Endothelial cell of umbilical vein (primary cell): ENCODE data around the gene ELOB. TPM values are rescaled to one million over a fixed set of nuclear protein-coding genes. Genes with fewer than 3 reads are reported as not detected.

Experiments
- BruUV-seq: library from RNA; stranded (reverse); fragments of 400-500 nt; replicated peaks from 2 replicates; lab custom pipeline; 2021; lab: Mats Ljungman, UMichigan
- CTCF ChIA-PET: fragments of 300-600, 350-600 bp; sonication (Branson Sonifier 250); formaldehyde crosslinking; loops from one replicate; lab custom pipeline; 2021; ENCODE audit warnings: antibody characterized with exemption, inconsistent platforms; lab: Charles Lee
- POLR2A ChIA-PET: fragments of 300-600, 350-600 bp; sonication (Branson Sonifier 250); formaldehyde crosslinking; loops from one replicate; lab custom pipeline; 2021; ENCODE audit warnings: antibody characterized with exemption, inconsistent platforms; lab: Charles Lee
- DNase-seq: peaks from one replicate; pipeline ENCODE4 v3.0.0-alpha.2; 2011; ENCODE audit warnings: low read depth, low spot score
- FAIRE-seq: peaks from 2 replicates; lab custom pipeline; 2011; peaks lifted over from hg19 to GRCh38; lab: Jason Lieb, UNC
- H2AFZ ChIP-seq: 2 replicates; pipeline ENCODE4 v1.6.0; 2012; ENCODE audit warnings: low read depth, low read length, control low read depth, inconsistent platforms
- H3K27ac ChIP-seq: 2 replicates; pipeline ENCODE4 v1.5.1; 2011; ENCODE audit warnings: low read depth, mild to moderate bottlenecking, control low read depth, low read length, moderate library complexity; ENCODE audit not compliant: insufficient read depth
- H3K27me3 ChIP-seq, 2 experiments: 2 replicates each; pipeline versions ENCODE4 v1.6.0 to v1.6.1; 2011; ENCODE audit warnings: low read length in 2 of 2, mixed read lengths in 1 of 2; ENCODE audit not compliant: control insufficient read depth in 2 of 2, insufficient read depth in 2 of 2
- H3K36me3 ChIP-seq, 2 experiments: 2 replicates in 1 of 2; 3 replicates in 1 of 2; pipeline ENCODE4 v1.5.1; 2011; ENCODE audit warnings: low read length in 2 of 2, mild to moderate bottlenecking in 1 of 2, moderate library complexity in 1 of 2; ENCODE audit not compliant: control insufficient read depth in 2 of 2, insufficient read depth in 2 of 2; ENCODE audit errors: extremely low read depth in 1 of 2
- H3K4me1 ChIP-seq: 3 replicates; pipeline ENCODE4 v1.5.1; 2011; ENCODE audit warnings: mild to moderate bottlenecking, low read length; ENCODE audit not compliant: control insufficient read depth, insufficient read depth; ENCODE audit errors: extremely low read depth
- H3K4me2 ChIP-seq: 2 replicates; pipeline ENCODE4 v1.6.1; 2011; ENCODE audit warnings: low read length, control low read depth, mixed read lengths; ENCODE audit not compliant: insufficient read depth
- H3K4me3 ChIP-seq, 3 experiments: fragments of 200-600 bp in 1 of 3; sonication (generic), shearing (Covaris generic) in 1 of 3; replicated peaks in 1 of 3; 2 replicates each; pipeline ENCODE4 v1.5.1; 2011 to 2016; ENCODE audit warnings: control low read depth in 3 of 3, low read length in 3 of 3, mild to moderate bottlenecking in 2 of 3, inconsistent platforms in 1 of 3, low read depth in 1 of 3, moderate library complexity in 1 of 3; ENCODE audit not compliant: insufficient read depth in 1 of 3
- H3K79me2 ChIP-seq: 2 replicates; pipeline ENCODE4 v1.6.0; 2012; ENCODE audit warnings: low read length, inconsistent platforms; ENCODE audit not compliant: control insufficient read depth, insufficient read depth
- H3K9ac ChIP-seq: replicated peaks from 2 replicates; pipeline ENCODE3; 2011; ENCODE audit warnings: low read length, control low read depth; ENCODE audit not compliant: insufficient read depth; ENCODE audit errors: extremely low read depth
- H3K9me1 ChIP-seq: replicated peaks from 3 replicates; pipeline ENCODE4 v1.6.0; 2011; ENCODE audit warnings: mild to moderate bottlenecking, low read length; ENCODE audit not compliant: control insufficient read depth, insufficient read depth; ENCODE audit errors: extremely low read depth
- H3K9me3 ChIP-seq: replicated peaks from 2 replicates; pipeline ENCODE4 v1.5.1; 2012; ENCODE audit warnings: low read length, inconsistent platforms; ENCODE audit not compliant: control insufficient read depth, insufficient read depth
- H4K20me1 ChIP-seq: replicated peaks from 2 replicates; pipeline ENCODE3; 2011; ENCODE audit warnings: mild to moderate bottlenecking, low read length; ENCODE audit not compliant: control insufficient read depth, insufficient read depth; ENCODE audit errors: extremely low read depth
- CTCF ChIP-seq, 2 donors: IDR thresholded peaks; 1 replicate in 1 of 2; 2 replicates in 1 of 2; pipeline ENCODE4 v1.5.1; 2011; ENCODE audit warnings: low read length in 2 of 2, mild to moderate bottlenecking in 2 of 2, moderate library complexity in 2 of 2, control low read depth in 1 of 2, inconsistent platforms in 1 of 2, low read depth in 1 of 2; ENCODE audit not compliant: insufficient read depth in 1 of 2; ENCODE audit errors: extremely low read depth in 1 of 2
- EZH2 ChIP-seq: IDR thresholded peaks from 2 replicates; pipeline ENCODE4 v1.6.1; 2012; ENCODE audit warnings: borderline replicate concordance, low read depth, mild to moderate bottlenecking, moderate library complexity, low read length, inconsistent platforms; ENCODE audit not compliant: severe bottlenecking
- FOS ChIP-seq: IDR thresholded peaks from 2 replicates; pipeline ENCODE4 v1.6.1; 2011; ENCODE audit warnings: mild to moderate bottlenecking, low read length, moderate library complexity, borderline replicate concordance; ENCODE audit not compliant: insufficient read depth
- GATA2 ChIP-seq: IDR thresholded peaks from 2 replicates; pipeline ENCODE4 v1.7.0; 2011; ENCODE audit warnings: low read depth, mild to moderate bottlenecking, moderate library complexity, mixed read lengths, low read length; ENCODE audit not compliant: insufficient read length, insufficient read depth
- JUN ChIP-seq: IDR thresholded peaks from 2 replicates; pipeline ENCODE4 v1.6.1; 2011; ENCODE audit warnings: borderline replicate concordance, low read depth; ENCODE audit not compliant: insufficient read length, insufficient read depth
- MYC ChIP-seq: IDR thresholded peaks from one replicate; pipeline ENCODE4 v1.6.1; 2011; ENCODE audit warnings: mild to moderate bottlenecking, low read depth, low read length
- POLR2A ChIP-seq: IDR thresholded peaks from 2 replicates; pipeline ENCODE4 v1.6.1; 2012; ENCODE audit warnings: low read depth, mild to moderate bottlenecking, control low read depth, low read length
- POLR2AphosphoS5 ChIP-seq: IDR thresholded peaks from 2 replicates; pipeline ENCODE4 v1.6.1; 2012; ENCODE audit warnings: low read depth, mild to moderate bottlenecking, control low read depth, low read length, moderate library complexity; ENCODE audit not compliant: insufficient read depth
- dilution Hi-C: fragments of 300-500 bp; cut with MboI; formaldehyde crosslinking; loops from one replicate; pipeline ENCODE4 v1.15.0; 2019; ENCODE audit warnings: low sequenced_read_pairs; ENCODE audit not compliant: extremely low pct_ligation_motif_present
- intact Hi-C: fragments of 100-400 bp; cut with micrococcal nuclease; formaldehyde crosslinking; loops from one replicate; pipeline ENCODE4 v1.10.0; 2022
- polyA plus RNA-seq, 4 experiments: library from polyadenylated mRNA; depleted of rRNA in 3 of 4; stranded (reverse) in 3 of 4; unstranded in 1 of 4; fragments of >200 nt; gene quantifications; 2 replicates each; pipeline versions ENCODE4 v1.2.1 to v1.2.3, GENCODE V29; 2011 to 2012; ENCODE audit warnings: missing spikeins in 1 of 4
- total RNA-seq: library from RNA; stranded (reverse); gene quantifications from 2 replicates; pipeline ENCODE4 v1.2.3, GENCODE V29; 2021
- TF ChIP-seq, protein P1 (sequence below): IDR thresholded peaks from 2 replicates; pipeline ENCODE4 v1.6.1; 2011; ENCODE audit not compliant: insufficient read depth, insufficient read length

ELOB gene
- total and polyA plus RNA-seq, 2 donors (not counting 3 experiments of a cell fraction or from before 2014, with no cell fraction given) = 251 to 848 TPM

GRCh38 chr16:2762711-2763110, 14.4 kb downstream of the ELOB start:
- dilution Hi-C loops (no loop called here), intact Hi-C loops (no loop called here)
- Histone ChIP-seq H3K9ac (no peak overlapping the region), H3K27me3 (no peaks in the 10 kb centered on the region), H3K4me2 (no peak overlapping the region), H3K79me2 (peaks cover 99% of the 10 kb centered on the region), H2AFZ (no peak overlapping the region), H4K20me1 (no peaks in the 10 kb centered on the region), H3K4me3 (no peak overlapping the region), H3K9me1 (no peaks in the 10 kb centered on the region), H3K27ac (no peak overlapping the region), H3K9me3 (no peaks in the 10 kb centered on the region), H3K4me1 (no peaks in the 10 kb centered on the region), H3K36me3 (peaks cover 84 to 86% of the 10 kb centered on the region in 2 experiments)
- no TSS peak for BruUV-seq
- DNase-seq (no peak), FAIRE-seq (no peak)
- ChIA-PET POLR2A (no interaction called here), CTCF (no interaction called here)
- no peak for TF ChIP-seq EZH2
- TF ChIP-seq JUN = no peak
- TF ChIP-seq, protein P1, sequence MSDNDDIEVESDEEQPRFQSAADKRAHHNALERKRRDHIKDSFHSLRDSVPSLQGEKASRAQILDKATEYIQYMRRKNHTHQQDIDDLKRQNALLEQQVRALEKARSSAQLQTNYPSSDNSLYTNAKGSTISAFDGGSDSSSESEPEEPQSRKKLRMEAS = no peak
- TF ChIP-seq FOS = no peak
- TF ChIP-seq POLR2AphosphoS5 = no peak
- no peak for TF ChIP-seq CTCF (IDR thresholded peaks at IDR 0.05; ENCODE audit: extremely low read depth in 1 of 2, insufficient read depth in 1 of 2, low read depth in 1 of 2, low read length in 2 of 2)
- no peak for TF ChIP-seq POLR2A
- TF ChIP-seq GATA2 = no peak
- TF ChIP-seq MYC = no peak
